HepG2 (cell line): Measurements from ENCODE around the gene TTBK1. TPM values are rescaled to one million over a fixed set of nuclear protein-coding genes. Genes with fewer than 3 reads are reported as not detected.

Experiments used
- CEBPB ChIP-seq: IDR thresholded peaks from 2 replicates; pipeline ENCODE4 v1.6.1; 2011; ENCODE audit warnings: low read depth, low read length, improper control_type of control experiment, borderline replicate concordance
- CENPBD1 ChIP-seq: sonication (generic); formaldehyde crosslinking; IDR thresholded peaks from 2 replicates; pipeline ENCODE4 v1.8.0; 2022; ENCODE audit warnings: missing genetic modification reagents, low read depth, mild to moderate bottlenecking, borderline replicate concordance
- PRDM15 ChIP-seq: sonication (generic); formaldehyde crosslinking; IDR thresholded peaks from 2 replicates; pipeline ENCODE4 v1.4.0; 2020; ENCODE audit warnings: missing genetic modification reagents
- TCF12 ChIP-seq, 2 experiments: fragments of 450-650 bp in 1 of 2; sonication (generic) in 1 of 2; formaldehyde crosslinking in 1 of 2; IDR thresholded peaks; 2 replicates each; pipeline versions ENCODE4 v1.6.1 to v1.8.0; 2017 to 2022; ENCODE audit warnings: antibody characterized with exemption in 1 of 2, mild to moderate bottlenecking in 1 of 2, missing genetic modification reagents in 1 of 2, moderate library complexity in 1 of 2
- TEAD3 ChIP-seq: optimal IDR thresholded peaks from 2 replicates; pipeline ENCODE3; 2016; ENCODE audit warnings: borderline replicate concordance
- ZGPAT ChIP-seq: IDR thresholded peaks from 2 replicates; pipeline ENCODE4 v1.6.1; 2016; ENCODE audit warnings: mild to moderate bottlenecking
- ZNF276 ChIP-seq: sonication (generic); formaldehyde crosslinking; IDR thresholded peaks from 2 replicates; pipeline ENCODE4 v1.4.0; 2020; ENCODE audit warnings: mild to moderate bottlenecking, low read depth, missing genetic modification reagents
- ZNF280B ChIP-seq: sonication (generic); formaldehyde crosslinking; IDR thresholded peaks from 2 replicates; pipeline ENCODE4 v1.5.0; 2020; ENCODE audit warnings: missing genetic modification reagents, mild to moderate bottlenecking, borderline replicate concordance
- ZNF468 ChIP-seq: sonication (generic); formaldehyde crosslinking; IDR thresholded peaks from 2 replicates; pipeline ENCODE4 v1.8.0; 2022; ENCODE audit warnings: mild to moderate bottlenecking, moderate library complexity, missing genetic modification reagents
- ZSCAN25 ChIP-seq: sonication (generic); formaldehyde crosslinking; IDR thresholded peaks from 2 replicates; pipeline ENCODE4 v1.8.0; 2022; ENCODE audit warnings: mild to moderate bottlenecking, missing genetic modification reagents
- polyA plus RNA-seq, 8 experiments: library from polyadenylated mRNA; depleted of rRNA in 3 of 8; stranded (reverse) in 7 of 8; unstranded in 1 of 8; fragments of >200 nt; fragmentation: Illumina TruSeq in 4 of 8; extraction: Trizol in 4 of 8; gene quantifications; 2 replicates each; pipeline versions ENCODE4 v1.2.1 to v1.2.3, GENCODE V29; 2011 to 2016; ENCODE audit warnings: low read depth in 4 of 8, missing spikeins in 1 of 8, mixed read lengths in 1 of 8; ENCODE audit not compliant: insufficient read depth in 1 of 8
- total RNA-seq, 5 experiments: library from RNA; depleted of rRNA; stranded (reverse); fragments of >200 nt; fragmentation: Illumina TruSeq; extraction: Trizol; gene quantifications; 2 replicates each; pipeline ENCODE4 v1.2.3, GENCODE V29; 2016; ENCODE audit warnings: low read depth in 1 of 5
- TF ChIP-seq, protein P1 (sequence below): sonication (generic); formaldehyde crosslinking; IDR thresholded peaks from 2 replicates; pipeline ENCODE4 v1.4.0; 2020; ENCODE audit warnings: mild to moderate bottlenecking, missing genetic modification reagents
- TF ChIP-seq, protein P2 (sequence below): sonication (generic); formaldehyde crosslinking; conservative IDR thresholded peaks from 2 replicates; pipeline ENCODE4 v1.4.0; 2020; ENCODE audit warnings: missing genetic modification reagents
- TF ChIP-seq, protein P3 (sequence below): sonication (generic); formaldehyde crosslinking; IDR thresholded peaks from 2 replicates; pipeline ENCODE4 v1.8.0; 2022; ENCODE audit warnings: mild to moderate bottlenecking, missing genetic modification reagents, moderate library complexity

TTBK1 gene
- total and polyA plus RNA-seq, 2 of the 13 experiments (the other 11 are each of a cell fraction or from before 2014, with no cell fraction given): 0.24 to 0.33 TPM

DNA sequence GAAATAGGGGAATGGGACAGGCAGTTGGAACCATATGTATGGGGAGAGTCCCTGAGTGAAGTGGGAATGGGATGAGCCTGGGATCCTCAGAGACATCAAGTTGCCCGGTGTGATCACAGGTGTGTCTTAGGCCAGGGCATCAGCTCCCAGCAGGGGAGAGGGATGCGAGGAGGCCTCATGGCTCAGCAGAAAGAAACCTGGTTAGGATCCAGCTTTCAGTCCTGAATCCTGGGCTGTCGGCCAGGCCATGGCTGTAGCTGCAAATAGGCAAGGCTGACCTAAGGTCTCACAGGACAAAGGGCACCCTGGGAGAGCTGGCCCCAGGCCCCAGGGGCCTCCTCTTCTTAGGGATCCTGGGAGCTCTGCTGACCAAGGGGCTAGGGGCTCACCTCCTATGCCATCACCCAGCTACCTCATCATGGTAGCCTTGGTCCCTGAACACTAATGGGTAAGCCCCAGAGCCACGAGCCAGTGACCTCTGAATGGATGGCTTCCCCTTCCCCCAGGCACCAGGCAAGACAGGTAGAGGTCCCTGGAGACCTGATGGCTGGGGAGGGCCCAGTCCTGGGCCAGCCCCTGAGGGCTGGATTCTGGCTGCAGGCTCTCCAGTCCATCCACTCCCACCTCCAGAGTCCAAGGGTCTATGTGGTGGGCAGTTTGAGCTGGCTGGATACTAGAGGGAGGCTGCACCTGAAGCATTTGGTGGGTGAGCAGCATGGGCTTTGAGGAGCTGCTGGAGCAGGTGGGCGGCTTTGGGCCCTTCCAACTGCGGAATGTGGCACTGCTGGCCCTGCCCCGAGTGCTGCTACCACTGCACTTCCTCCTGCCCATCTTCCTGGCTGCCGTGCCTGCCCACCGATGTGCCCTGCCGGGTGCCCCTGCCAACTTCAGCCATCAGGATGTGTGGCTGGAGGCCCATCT, 54.6 kb downstream of the TTBK1 start, which contains the start of gene SLC22A7 (continued):
- TF ChIP-seq, protein P1, sequence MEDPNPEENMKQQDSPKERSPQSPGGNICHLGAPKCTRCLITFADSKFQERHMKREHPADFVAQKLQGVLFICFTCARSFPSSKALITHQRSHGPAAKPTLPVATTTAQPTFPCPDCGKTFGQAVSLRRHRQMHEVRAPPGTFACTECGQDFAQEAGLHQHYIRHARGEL: no peak
- TF ChIP-seq ZNF468 (peak; percentile 79; the same call in 1 of the 2 replicates), PRDM15 (peak; percentile 56; the same call in 1 of the 2 replicates), ZNF280B (CRISPR knock-in tag) (peak; percentile 94), TEAD3 (CRISPR knock-in tag) (peak; percentile 34), TCF12 (IDR thresholded peaks at IDR 0.05) (no peak), TCF12 (CRISPR knock-in tag; IDR thresholded peaks at IDR 0.05) (no peak), CEBPB (no peak), ZNF276 (CRISPR knock-in tag) (no peak), ZGPAT (CRISPR knock-in tag) (0 out of 2 replicates have a peak, but pooled peaks have one; percentile 33), ZSCAN25 (CRISPR knock-in tag) (peak; percentile 98), CENPBD1 (CRISPR knock-in tag) (no peak)
- TF ChIP-seq, protein P2, sequence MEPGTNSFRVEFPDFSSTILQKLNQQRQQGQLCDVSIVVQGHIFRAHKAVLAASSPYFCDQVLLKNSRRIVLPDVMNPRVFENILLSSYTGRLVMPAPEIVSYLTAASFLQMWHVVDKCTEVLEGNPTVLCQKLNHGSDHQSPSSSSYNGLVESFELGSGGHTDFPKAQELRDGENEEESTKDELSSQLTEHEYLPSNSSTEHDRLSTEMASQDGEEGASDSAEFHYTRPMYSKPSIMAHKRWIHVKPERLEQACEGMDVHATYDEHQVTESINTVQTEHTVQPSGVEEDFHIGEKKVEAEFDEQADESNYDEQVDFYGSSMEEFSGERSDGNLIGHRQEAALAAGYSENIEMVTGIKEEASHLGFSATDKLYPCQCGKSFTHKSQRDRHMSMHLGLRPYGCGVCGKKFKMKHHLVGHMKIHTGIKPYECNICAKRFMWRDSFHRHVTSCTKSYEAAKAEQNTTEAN (CRISPR knock-in tag): 0 out of 2 replicates have a peak, but pooled peaks have one; percentile 20
- TF ChIP-seq, protein P3, sequence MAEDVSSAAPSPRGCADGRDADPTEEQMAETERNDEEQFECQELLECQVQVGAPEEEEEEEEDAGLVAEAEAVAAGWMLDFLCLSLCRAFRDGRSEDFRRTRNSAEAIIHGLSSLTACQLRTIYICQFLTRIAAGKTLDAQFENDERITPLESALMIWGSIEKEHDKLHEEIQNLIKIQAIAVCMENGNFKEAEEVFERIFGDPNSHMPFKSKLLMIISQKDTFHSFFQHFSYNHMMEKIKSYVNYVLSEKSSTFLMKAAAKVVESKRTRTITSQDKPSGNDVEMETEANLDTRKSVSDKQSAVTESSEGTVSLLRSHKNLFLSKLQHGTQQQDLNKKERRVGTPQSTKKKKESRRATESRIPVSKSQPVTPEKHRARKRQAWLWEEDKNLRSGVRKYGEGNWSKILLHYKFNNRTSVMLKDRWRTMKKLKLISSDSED (CRISPR knock-in tag): peak; percentile 84; the same call in 1 of the 2 replicates
